ENCODE data around the gene USP34. TPM values are rescaled to one million over a fixed set of nuclear protein-coding genes. Genes with fewer than 3 reads are reported as not detected.
A peak's percentile ranks its signal among the peaks of the same experiment; 100 is the strongest.
"Not testable (repeated sequence)": the region's sequence is repeated elsewhere in the genome, so short reads cannot be mapped to it uniquely, and the experiment has no call there.

The USP34 gene
- total RNA-seq, 2 experiments from 2014 or later = 109 to 111 TPM

- Mint-ChIP-seq H3K4me3 (peak overlapping the region; percentile 94), H3K27ac (peak overlapping the region; percentile 96), H3K9me3 (no peaks in the 10 kb centered on the region), H3K4me1 (peaks cover 22% of the 10 kb centered on the region), H3K36me3 (peaks cover 9% of the 10 kb centered on the region), H3K27me3 (no peaks in the 10 kb centered on the region)
- DNase-seq (peak; percentile 78), ATAC-seq (ENCODE audit: low read depth) (peak; percentile 24)
- POLR2A ChIA-PET = interaction anchor here (0.6 to 3.0 kb wide), 9 partner anchors 35 to 453 kb away, joined by 3 to 13 read pairs (median 4); partner anchors contain the start of genes PEX13 and XPO1
Observed at GRCh38 chr2:61470122-61470951, 550 bp downstream of the USP34 start.

GRCh38 chr2:61469424-61470121 lies 1.3 kb downstream of the USP34 start:
- DNase-seq (no peak), ATAC-seq (ENCODE audit: low read depth) (no peak)
- Mint-ChIP-seq H3K4me1 (peaks cover 24% of the 10 kb centered on the region), H3K36me3 (peaks cover 9% of the 10 kb centered on the region), H3K27me3 (no peaks in the 10 kb centered on the region), H3K27ac (peak overlapping the region; percentile 95), H3K9me3 (no peaks in the 10 kb centered on the region), H3K4me3 (peak overlapping the region; percentile 94)
- POLR2A ChIA-PET = interaction anchor here (0.6 to 3.0 kb wide), 10 partner anchors 34 to 452 kb away, joined by 3 to 13 read pairs (median 4); partner anchors contain the start of genes PEX13 and XPO1

- H3K4me3 Mint-ChIP-seq = not testable (repeated sequence)
Observed at GRCh38 chr2:61468231-61468630, 2.7 kb downstream of the USP34 start.

GRCh38 chr2:61465045-61465444 lies 5.8 kb downstream of the USP34 start:
- Mint-ChIP-seq H3K27ac (no peak overlapping the region), H3K4me1 (peaks cover 26% of the 10 kb centered on the region), H3K9me3 (no peaks in the 10 kb centered on the region), H3K4me3 (no peak overlapping the region), H3K36me3 (peaks cover 4% of the 10 kb centered on the region), H3K27me3 (no peaks in the 10 kb centered on the region)
- POLR2A ChIA-PET = interaction anchor here (0.7 kb wide), 1 partner anchor 299 kb away, joined by 3 read pairs; no protein-coding TSS in a partner anchor
- no peak for ATAC-seq (ENCODE audit: low read depth)
- no peak for DNase-seq

More at GRCh38 chr2:61468231-61468630, 2.7 kb downstream of the USP34 start:
- H3K27me3 Mint-ChIP-seq; H3K9me3 Mint-ChIP-seq; DNase-seq; H3K36me3 Mint-ChIP-seq; ATAC-seq (ENCODE audit: low read depth): not testable (repeated sequence)
- Mint-ChIP-seq H3K4me1 (peaks cover 29% of the 10 kb centered on the region), H3K27ac (peak overlapping the region; percentile 95)
- POLR2A ChIA-PET = interaction anchor here (0.7 to 1.4 kb wide), 4 partner anchors 10 to 296 kb away, joined by 3 to 4 read pairs (median 4); partner anchors contain the start of gene XPO1

GRCh38 chr2:61463769-61464475 lies 7.0 kb downstream of the USP34 start:
- H3K9me3 Mint-ChIP-seq = no peaks in the 10 kb centered on the region
- POLR2A ChIA-PET = no interaction called here
- no peak overlapping the region for H3K4me3 Mint-ChIP-seq
- H3K4me1 Mint-ChIP-seq = peaks cover 21% of the 10 kb centered on the region
- no peak overlapping the region for H3K27ac Mint-ChIP-seq
- no peak for DNase-seq
- H3K27me3 Mint-ChIP-seq = no peaks in the 10 kb centered on the region
- no peak for ATAC-seq (ENCODE audit: low read depth)
- peaks cover 5% of the 10 kb centered on the region for H3K36me3 Mint-ChIP-seq

GRCh38 chr2:61461404-61461803 lies 9.5 kb downstream of the USP34 start:
- no peaks in the 10 kb centered on the region for H3K27me3 Mint-ChIP-seq
- peaks cover 18% of the 10 kb centered on the region for H3K4me1 Mint-ChIP-seq
- no peaks in the 10 kb centered on the region for H3K9me3 Mint-ChIP-seq
- DNase-seq (no peak), ATAC-seq (ENCODE audit: low read depth) (no peak)
- peaks cover 16% of the 10 kb centered on the region for H3K36me3 Mint-ChIP-seq
- H3K27ac Mint-ChIP-seq = no peak overlapping the region
- POLR2A ChIA-PET = interaction anchor here (0.6 kb wide), 1 partner anchor 76 kb away, joined by 3 read pairs; no protein-coding TSS in a partner anchor
- H3K4me3 Mint-ChIP-seq = no peak overlapping the region

GRCh38 chr2:61460163-61460562 lies 10.7 kb downstream of the USP34 start:
- Mint-ChIP-seq H3K9me3 (no peaks in the 10 kb centered on the region), H3K4me1 (peaks cover 20% of the 10 kb centered on the region), H3K36me3 (peaks cover 23% of the 10 kb centered on the region), H3K4me3 (no peak overlapping the region), H3K27ac (no peak overlapping the region), H3K27me3 (no peaks in the 10 kb centered on the region)
- POLR2A ChIA-PET = interaction anchor here (0.8 kb wide), 1 partner anchor 34 kb away, joined by 4 read pairs; no protein-coding TSS in a partner anchor
- DNase-seq (no peak), ATAC-seq (ENCODE audit: low read depth) (no peak)

- Mint-ChIP-seq H3K9me3 (no peaks in the 10 kb centered on the region), H3K36me3 (peaks cover 28% of the 10 kb centered on the region), H3K4me1 (peaks cover 15% of the 10 kb centered on the region), H3K27me3 (no peaks in the 10 kb centered on the region), H3K4me3 (no peak overlapping the region), H3K27ac (peak overlapping the region; percentile 38)
- POLR2A ChIA-PET = no interaction called here
- ATAC-seq (ENCODE audit: low read depth) = no peak
- no peak for DNase-seq
Observed at GRCh38 chr2:61456746-61457420, 14.0 kb downstream of the USP34 start.

GRCh38 chr2:61456070-61456745 lies 14.7 kb downstream of the USP34 start:
- H3K36me3 Mint-ChIP-seq = peaks cover 31% of the 10 kb centered on the region

GRCh38 chr2:61454972-61455371 lies 15.9 kb downstream of the USP34 start:
- not testable (repeated sequence) for ATAC-seq (ENCODE audit: low read depth); H3K27me3 Mint-ChIP-seq; H3K4me3 Mint-ChIP-seq; H3K27ac Mint-ChIP-seq; DNase-seq; H3K9me3 Mint-ChIP-seq
- Mint-ChIP-seq H3K4me1 (peaks cover 12% of the 10 kb centered on the region), H3K36me3 (peaks cover 34% of the 10 kb centered on the region)
- POLR2A ChIA-PET = interaction anchor here (0.6 kb wide), 1 partner anchor 374 kb away, joined by 3 read pairs; no protein-coding TSS in a partner anchor

More at GRCh38 chr2:61456070-61456745, 14.7 kb downstream of the USP34 start:
- no peaks in the 10 kb centered on the region for H3K9me3 Mint-ChIP-seq
- POLR2A ChIA-PET = no interaction called here
- peaks cover 12% of the 10 kb centered on the region for H3K4me1 Mint-ChIP-seq
- H3K27me3 Mint-ChIP-seq = no peaks in the 10 kb centered on the region
- H3K27ac Mint-ChIP-seq = no peak overlapping the region
- H3K4me3 Mint-ChIP-seq = no peak overlapping the region
- no peak for DNase-seq
- ATAC-seq (ENCODE audit: low read depth) = no peak

GRCh38 chr2:61454383-61454782 lies 16.5 kb downstream of the USP34 start:
- ATAC-seq (ENCODE audit: low read depth) = no peak
- DNase-seq = no peak
- peaks cover 14% of the 10 kb centered on the region for H3K4me1 Mint-ChIP-seq
- POLR2A ChIA-PET = interaction anchor here (0.7 kb wide), 1 partner anchor 249 kb away, joined by 7 read pairs; no protein-coding TSS in a partner anchor
- H3K4me3 Mint-ChIP-seq = no peak overlapping the region
- peaks cover 36% of the 10 kb centered on the region for H3K36me3 Mint-ChIP-seq
- H3K27me3 Mint-ChIP-seq = no peaks in the 10 kb centered on the region
- no peak overlapping the region for H3K27ac Mint-ChIP-seq
- peaks cover 1% of the 10 kb centered on the region for H3K9me3 Mint-ChIP-seq

GRCh38 chr2:61452392-61452791 lies 18.5 kb downstream of the USP34 start:
- H3K27me3 Mint-ChIP-seq = no peaks in the 10 kb centered on the region
- H3K4me1 Mint-ChIP-seq = peaks cover 5% of the 10 kb centered on the region
- peaks cover 2% of the 10 kb centered on the region for H3K9me3 Mint-ChIP-seq
- H3K4me3 Mint-ChIP-seq = no peak overlapping the region
- ATAC-seq (ENCODE audit: low read depth) (no peak), DNase-seq (no peak)
- H3K27ac Mint-ChIP-seq = no peak overlapping the region
- peaks cover 41% of the 10 kb centered on the region for H3K36me3 Mint-ChIP-seq
- POLR2A ChIA-PET = no interaction called here
